ENCODE data around the gene NPHS1.

- TF ChIP-seq POLR2AphosphoS5 (IDR thresholded peaks at IDR 0.05) = peak in 1 of 3 donors; percentile 39
- TF ChIP-seq CTCF (IDR thresholded peaks at IDR 0.05) = no peak
- no peak for TF ChIP-seq POLR2A (IDR thresholded peaks at IDR 0.05)
These were observed 17.2 kb upstream of the NPHS1 start for GRCh38 chr19:35869327-35870123.

Data from stomach (tissue), 4 donors.